ENCODE measurements around the gene ARHGAP6.
A peak's percentile ranks its signal among the peaks of the same experiment; 100 is the strongest.

The ARHGAP6 gene

DNA sequence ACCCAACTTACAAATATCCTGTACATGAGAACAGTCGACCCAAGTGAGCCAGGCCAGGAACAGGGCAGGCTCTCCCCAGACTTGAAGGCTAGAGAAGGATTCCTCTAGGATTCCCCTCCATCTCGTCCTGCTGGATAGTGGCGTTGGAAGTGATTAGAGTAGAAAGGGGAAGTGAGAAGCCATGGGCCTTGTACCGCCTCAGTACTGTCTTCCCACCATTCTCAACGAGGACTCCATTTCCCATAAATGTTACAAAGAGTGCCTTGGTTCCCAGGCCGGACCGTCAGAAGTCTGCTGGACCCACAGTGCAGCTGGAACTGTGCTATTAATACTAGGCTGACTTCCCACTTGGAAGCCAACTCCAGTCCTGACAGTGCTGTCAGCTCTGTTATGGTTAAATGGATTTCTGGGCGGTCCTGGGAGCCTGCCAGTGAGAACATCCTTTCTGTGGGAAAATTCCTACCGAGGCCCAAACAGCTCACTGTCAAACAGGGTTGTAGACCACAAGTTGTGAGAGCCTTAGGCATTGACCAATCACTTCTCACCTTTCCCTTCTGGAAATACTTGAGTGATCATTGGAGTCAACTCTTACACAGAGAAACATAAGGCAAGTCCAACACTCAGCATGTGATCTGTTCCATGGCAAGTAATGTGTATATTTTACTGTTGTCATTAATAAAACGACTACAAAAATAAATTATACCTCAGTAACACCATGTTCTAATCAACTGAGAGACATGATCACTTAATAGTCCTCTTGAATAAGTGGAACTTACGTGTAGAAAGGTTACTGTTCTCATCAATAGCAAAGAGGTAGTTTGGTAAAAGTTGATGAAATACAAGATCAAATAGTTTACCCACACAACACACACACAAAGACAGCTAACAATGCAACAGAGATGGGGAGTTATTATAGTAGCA lies 314.1 kb downstream of the ARHGAP6 start:
- DNase-seq = no peak

DNA sequence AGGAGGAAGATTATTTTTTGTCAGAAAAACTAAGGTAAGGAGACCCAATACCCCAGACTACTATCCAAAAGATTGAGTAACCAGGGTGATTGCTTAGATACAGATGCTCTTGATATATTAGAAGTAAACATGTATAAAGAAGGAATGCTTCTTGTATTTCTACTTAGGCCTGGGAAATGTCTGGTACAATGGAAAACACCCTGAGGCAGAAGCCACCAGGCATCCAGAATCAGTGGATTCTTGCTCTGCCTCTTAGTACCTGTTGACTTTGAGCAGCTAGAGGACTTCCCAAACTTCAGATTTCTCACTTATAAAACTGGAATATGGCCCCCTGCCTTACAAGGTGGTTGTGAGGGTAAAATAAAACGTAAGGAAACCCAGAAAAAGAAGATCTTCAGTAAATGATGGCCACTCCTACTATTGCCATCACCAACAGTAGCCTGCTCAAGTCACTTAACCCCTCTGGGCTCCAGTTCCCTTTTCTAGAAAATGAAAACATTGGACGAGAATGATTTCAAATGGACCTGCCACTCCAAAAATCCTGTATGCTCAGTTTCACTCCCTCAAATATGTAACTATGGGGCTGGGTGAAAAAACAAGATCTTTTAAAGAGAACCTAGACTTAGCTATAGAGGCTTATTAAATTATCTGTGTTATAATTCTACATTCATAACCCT lies 315.9 kb downstream of the ARHGAP6 start:
- no peak for DNase-seq

DNA sequence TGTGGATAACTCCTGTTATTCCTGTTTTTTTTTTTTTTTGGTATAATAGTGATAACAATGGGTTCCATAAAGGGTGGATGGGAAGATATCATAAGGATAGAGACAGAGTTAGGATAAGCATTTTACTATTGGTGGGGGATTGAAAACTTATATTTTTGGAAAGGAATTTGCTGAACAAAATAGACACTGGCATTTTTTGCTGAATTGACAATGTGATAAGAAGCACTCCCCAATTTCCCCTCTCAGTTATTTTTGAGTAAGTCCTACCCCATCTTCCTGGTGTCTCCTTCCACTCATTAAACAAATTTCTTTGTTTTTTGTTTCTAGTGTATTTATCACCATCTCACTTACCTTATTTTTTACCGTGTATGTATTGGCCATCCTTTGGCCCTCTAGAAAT lies 316.7 kb downstream of the ARHGAP6 start:
- DNase-seq = no peak

DNA sequence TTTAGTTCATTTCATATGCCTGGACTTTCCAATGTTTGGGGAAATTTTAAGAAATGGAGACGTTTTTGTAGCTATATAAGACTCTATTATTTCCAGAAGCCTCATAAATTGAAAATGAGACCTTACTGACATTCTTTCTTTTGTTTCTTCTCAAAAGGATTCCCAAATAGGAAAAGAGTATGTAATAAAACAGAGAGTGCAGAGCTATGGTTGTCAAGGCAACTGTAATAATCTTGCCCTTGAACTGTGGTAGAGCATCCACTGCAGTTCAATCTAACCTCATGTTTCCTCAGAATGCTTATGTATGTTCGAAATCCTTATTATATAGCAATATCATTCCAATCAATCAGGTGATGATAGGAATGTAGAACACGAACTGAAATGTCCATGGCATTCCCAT lies 318.4 kb downstream of the ARHGAP6 start:
- no peak for DNase-seq

DNA sequence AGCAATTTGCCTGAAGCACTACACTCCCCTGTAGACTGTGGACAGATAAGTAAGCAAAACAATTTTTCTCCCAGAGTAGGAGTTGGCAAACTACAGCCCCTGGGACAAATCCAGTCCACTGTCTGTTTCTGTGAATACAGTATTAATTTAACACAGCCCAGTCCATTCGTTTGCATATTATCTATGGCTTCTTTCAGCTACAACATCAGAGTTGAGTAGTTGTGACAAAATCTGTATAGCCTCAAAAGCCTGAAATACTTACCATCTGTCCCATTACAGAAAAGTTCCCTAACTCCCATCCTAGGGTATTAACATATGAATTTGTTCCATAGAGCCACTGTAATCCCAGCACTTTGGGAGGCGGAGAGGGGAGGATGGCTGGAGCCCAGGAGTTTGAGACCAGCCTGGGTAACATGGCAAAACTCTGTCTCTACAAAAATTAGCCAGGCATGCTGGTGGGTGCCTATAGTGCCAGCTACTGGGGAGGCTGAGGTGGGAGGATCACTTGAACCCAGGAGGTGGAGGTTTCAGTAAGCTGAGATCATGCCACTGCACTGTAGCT lies 319.5 kb downstream of the ARHGAP6 start:
- DNase-seq = no peak

DNA sequence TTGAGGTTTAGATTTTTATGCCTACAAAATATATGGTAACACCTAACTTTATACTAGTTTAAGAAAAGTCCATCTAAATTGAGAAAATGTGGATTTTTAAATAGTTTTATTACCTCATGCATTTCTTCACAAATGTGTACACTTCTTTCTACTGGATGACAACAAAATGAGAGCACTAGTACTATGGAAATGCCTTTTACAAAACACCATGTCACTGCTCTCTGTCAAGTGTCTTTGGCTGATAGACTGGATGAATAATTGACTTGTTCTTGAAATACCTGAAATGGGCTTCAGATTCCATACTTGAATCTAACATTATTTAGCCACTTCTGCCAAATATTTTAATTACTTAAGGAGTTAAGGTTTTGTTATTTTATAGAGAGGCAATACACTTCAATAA lies 323.0 kb downstream of the ARHGAP6 start:
- no peak for DNase-seq

DNA sequence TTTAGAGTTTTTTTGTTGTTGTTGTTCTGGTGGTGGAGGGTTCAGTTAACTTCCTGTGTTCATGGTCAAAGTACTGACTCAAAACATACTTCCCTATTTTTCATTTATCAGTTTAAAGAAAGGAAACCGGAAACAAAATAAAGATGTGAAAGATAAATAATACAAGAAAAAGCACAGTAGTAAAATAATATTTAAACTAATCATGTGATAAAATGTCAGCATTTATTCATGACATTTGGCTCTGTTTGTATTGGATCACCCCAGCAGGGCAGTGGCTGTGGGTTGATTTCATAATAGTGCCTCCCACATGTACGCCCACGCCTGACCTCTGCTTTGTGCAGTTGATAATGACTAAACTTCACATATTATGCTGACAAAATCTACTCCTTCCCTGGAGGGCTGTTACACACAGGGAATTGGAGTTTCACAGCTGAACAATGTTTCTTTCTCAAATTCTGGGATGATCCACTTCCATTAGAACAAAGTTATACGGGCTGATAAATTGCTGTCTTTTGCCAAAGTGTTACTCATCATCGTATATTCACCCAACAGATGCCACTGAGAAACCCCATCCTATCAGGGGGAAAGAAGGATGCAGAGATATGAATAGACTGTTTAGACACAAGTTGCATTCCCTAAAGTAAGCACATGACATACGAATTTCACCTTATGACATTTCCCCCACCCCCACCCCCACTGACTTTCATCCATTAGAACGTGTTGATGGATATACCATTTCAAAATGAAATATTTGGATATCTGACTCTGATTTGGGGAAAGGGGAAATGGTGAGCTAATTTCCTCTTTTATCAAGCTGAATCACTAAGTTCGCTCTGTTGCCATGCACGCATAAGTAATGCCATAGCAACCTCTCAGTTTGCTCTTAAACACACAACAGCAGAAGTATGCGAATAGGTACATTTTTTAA lies 324.2 kb downstream of the ARHGAP6 start:
- peak; percentile 17 for DNase-seq

DNA sequence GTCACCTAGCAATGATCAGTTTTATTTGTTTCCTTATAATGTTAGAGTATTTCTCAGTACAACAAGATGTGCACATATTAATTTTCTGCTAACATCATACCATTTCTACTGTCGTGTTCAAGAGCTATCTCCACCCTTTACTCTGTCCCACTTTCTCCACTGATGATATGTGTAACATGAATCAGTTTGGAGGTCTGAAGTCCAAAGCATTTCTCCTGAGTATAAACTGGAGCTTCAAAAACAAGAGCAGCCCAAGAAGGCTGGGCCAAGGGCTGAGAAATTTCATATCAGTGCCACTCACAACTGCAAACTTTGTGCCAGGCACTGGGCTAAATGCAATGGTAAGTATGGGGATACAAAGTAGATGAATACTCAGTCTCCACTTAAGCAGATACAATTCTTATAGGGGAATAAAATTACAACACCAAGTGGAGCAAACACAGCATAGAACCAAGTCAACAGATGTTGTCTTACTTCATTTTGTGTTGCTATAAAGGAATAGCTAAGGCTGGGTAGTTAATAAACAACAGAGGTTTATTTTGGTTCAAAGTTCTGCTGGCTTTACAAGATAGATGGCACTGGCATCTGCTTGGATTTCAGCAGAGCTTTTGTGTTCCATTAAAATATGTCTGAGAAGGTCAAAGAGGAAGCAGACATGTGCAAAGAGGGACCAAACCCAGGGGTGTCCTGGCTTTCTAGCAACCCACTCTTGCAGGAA lies 328.3 kb downstream of the ARHGAP6 start:
- no peak for DNase-seq

DNA sequence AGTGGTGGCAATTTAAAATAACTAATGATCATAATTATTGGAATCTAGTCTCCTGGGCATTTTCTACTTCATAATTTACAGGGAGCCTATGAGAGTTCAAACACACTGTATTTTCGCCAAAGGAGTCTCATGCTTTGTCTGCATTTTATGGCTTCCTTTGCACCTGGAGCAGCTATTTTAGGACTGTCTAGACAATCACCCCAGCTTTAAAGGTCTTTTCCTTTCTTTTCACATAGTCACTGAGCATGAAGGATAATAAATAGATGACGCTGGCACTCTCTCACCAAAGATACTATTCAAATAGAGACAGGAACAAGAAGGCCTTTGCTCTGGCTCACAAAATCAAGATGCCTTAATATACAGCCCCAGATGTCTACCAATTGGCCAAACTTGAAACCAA lies 329.5 kb downstream of the ARHGAP6 start:
- DNase-seq = no peak

DNA sequence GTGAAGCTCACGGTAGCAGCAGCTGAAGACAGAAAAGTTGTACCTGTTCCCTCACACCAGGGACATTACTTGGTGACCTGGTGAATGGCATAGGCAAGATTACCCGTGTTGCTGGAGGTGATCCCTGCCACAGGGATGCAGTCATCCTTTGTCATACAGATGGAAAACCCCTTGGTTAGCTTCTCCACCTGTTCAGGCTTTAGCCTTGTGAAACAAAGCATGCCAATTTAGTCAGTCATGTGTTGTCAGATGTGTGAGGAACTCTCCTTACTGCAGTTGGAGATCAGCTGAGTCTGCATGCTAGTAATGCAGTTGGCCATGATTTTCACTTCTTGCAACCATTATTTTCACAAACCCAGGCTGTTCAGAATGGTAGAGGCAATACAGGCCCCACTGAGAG lies 331.6 kb downstream of the ARHGAP6 start:
- DNase-seq = no peak

DNA sequence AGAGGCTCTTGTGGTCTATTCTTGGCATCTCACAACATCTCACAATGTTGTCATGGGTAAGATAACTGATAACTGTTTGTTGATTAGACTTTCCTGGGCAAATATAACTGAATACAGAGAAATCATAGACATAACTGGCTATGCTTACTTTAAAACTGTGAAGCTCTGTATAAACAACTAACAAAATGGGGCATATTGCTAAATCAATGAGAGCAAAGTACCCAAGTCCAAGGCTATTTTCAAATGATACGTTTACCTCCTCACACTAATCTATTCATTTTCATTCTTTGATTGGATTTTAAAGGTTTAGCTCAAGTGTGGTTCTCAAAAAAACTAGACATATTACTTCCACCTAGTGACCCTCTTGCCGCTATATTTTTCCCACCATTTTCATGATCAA lies 333.9 kb downstream of the ARHGAP6 start:
- DNase-seq = no peak

DNA sequence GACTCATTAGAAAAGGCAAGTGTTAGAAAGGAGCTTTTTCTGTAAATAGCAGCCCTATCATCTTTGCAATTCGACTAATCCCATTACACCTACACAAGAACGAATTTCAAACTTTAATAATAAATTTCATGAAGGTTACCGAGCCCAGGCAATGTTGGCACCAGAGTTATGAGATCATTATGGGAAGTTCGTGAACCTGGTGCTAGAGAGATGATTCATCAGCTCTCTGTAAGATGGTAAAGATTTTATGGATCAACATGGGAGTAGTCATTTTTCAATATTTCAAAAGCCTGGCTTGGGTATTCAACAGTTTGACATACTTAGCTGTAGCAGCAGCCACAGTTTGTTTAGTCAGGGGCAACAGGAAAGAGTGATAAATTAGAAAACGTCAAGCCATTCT lies 336.7 kb downstream of the ARHGAP6 start:
- DNase-seq = no peak

DNA sequence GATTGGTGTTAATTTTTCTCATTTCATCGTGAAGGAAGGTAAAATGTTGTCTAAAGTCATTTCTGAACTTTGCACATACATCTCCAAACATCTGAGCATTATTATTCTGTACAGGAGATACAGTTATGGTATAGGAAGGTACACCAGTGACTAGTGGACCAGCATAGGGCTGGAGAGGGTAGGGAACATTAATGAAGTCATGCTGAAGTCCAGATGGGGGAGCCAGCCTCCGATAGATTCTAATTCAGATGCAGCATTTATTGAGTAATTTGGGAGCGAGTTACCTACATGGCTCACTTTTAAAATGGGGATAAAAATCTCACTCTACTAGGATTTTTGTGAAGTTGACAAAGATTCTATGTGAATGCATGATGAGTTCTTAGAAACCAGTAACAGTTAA lies 337.6 kb downstream of the ARHGAP6 start:
- DNase-seq = no peak

DNA sequence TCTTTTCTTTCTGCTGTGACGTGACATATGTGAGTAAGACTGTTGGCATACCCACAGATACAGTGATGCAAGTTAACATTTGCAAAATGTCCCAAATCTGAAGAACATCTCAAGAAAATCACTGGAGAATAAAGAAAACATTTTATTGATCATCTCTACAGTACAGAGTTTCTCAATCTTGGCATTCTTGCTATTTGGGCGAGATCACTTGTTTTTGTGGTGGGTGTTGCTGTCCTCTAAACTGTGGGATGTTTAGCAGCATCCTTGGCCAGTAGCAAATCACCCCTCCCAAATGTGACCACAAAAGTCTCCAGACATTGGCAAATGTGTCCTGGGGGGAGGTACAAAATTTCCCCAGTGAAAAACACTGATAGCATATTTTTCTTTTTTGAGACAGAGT lies 343.7 kb downstream of the ARHGAP6 start:
- no peak for DNase-seq

DNA sequence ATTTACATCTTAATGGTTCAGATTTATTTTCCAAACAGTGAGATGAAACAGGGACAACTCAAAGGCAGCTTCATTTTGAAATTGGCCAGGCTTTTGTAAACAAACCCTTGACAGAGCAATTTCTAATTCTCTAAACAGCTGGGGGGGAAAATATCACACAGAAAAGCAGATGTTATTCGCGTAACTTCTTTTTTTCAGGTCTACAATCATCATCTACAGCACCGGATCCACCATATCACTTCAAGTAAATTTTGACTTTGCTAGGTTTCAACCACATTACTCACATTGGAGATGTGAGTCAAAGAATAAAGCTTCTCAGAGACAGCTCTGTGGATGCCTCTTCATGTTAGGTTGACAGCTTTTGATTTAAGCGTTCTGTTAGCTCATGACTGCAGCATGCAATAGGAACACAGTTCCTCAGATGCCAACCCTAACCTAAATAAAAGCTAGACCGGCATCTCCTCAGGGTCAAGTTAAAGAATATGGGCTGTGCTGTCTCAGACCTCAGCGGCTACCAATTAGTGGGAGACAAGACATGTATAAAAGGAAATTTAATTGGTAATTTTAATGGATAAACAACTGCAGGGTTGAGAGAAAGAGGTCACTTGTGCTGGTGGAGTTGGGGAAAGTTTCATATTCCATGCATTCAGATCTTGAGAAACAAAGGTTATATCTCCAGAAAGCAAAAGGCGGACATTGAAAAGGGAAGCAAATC lies 345.8 kb downstream of the ARHGAP6 start:
- DNase-seq = no peak

DNA sequence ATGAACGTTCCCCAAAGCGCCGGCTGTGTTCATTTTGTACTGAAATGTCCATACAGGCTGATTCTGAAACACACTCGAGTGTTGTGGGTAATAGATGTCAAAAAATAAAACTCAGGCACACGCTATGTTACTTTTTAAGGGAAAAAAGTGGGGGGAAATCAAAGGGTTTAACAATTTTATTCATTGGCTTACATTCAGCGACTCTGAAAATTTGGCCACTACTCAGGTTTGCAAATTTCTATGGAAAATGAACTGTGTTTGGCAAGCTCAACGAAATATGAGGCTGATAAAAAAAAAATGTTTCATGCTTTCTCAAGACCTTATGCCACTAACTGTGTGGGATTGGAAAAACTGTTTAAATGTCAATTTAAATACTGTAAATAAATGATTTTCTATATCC lies 354.0 kb downstream of the ARHGAP6 start:
- no peak for DNase-seq

DNA sequence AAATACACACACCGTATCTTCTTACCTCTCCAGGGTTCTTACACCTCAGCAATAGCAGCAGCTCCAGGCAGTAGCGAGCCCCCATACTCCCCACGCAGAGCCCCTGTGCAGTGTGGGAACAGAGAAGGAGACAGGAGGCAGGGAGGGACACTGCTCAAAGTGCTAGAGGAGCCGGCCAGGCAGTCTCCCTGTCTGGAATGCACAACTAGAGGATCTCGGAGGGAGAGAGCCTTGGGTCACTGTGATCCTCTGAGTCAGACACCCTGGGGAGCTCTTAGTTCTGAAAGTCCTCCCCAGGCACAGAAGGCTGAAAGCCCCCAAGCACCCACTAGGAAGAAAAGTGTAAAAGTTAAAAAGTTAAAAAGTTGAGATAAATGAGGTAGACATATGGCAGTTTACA lies 356.5 kb downstream of the ARHGAP6 start:
- no peak for DNase-seq

DNA sequence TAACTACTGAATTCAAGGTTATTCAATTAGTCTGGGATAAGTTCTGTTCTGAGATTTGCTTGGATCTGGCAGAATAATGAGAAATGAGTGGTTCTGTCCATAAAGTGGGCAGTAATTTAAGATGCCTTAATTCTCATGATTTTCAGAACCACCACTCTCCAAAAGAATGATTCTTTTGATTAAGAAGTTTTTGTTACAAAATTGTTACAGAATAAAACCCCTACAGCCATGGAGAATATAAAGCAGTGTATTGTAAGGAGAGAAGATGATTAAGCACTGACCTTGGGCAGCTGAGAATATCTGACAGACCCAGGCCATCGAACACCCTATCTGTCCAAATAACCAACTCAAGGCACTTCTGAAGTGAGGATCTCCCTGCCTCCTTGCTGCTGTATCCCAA lies 360.1 kb downstream of the ARHGAP6 start:
- DNase-seq = no peak

DNA sequence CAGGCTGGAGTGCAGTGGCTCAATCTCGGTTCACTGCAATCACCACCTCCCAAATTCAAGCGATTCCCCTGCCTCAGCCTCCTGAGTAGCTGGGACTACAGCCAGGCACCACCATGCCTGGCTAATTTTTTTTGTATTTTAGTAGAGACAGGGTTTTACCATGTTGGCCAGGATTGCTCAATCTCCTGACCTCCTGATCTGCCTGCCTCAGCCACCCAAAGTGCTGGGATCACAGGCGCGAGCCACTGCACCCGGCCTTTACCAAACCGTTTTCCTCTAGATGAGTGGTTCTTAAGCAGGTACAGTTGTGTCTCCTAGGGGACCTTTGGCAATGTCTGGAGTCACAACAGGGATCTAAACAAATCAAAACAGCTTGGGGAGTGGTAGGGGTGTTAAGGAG lies 360.9 kb downstream of the ARHGAP6 start:
- no peak for DNase-seq

DNA sequence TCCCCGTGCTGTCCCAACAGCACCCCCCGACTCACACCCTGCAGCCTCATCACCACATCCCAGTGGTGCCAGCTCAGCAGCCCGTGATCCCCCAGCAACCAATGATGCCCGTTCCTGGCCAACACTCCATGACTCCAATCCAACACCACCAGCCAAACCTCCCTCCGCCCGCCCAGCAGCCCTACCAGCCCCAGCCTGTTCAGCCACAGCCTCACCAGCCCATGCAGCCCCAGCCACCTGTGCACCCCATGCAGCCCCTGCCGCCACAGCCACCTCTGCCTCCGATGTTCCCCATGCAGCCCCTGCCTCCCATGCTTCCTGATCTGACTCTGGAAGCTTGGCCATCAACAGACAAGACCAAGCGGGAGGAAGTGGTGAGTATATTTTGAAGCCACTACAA lies 367.1 kb downstream of the ARHGAP6 start:
- DNase-seq = no peak

DNA sequence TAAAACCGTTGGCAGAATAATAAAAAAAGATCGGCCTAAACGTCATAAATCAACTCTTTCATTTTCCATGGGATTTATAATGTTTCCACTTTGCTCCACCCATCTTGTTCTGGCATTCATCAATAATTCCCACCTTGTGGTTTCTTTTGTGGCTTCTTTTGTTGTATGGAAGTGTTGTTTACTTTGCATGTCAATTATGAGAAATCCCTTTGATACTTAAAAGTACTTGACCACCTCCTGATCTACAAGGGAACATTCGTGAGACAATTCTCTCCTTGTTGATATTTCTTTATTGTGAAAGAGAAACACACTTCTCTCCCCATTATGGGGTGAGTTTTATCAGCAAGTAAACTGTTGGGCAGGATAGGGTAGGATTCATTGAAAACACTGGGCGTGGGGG lies 369.7 kb downstream of the ARHGAP6 start:
- DNase-seq = no peak
